SK-N-SH (cell line): ENCODE measurements around the gene MPPED2. TPM values are rescaled to one million over a fixed set of nuclear protein-coding genes. Genes with fewer than 3 reads are reported as not detected.

Experiments
- CTCF ChIA-PET: fragments of 300-600, 350-600 bp; formaldehyde crosslinking; extraction: SDS; loops from one replicate; lab custom pipeline; 2021; lab: Yijun Ruan, JAX
- POLR2A ChIA-PET: fragments of 350-600 bp; sonication (Branson Sonifier 250); formaldehyde crosslinking; extraction: SDS; loops from one replicate; lab custom pipeline; 2020; ENCODE audit warnings: antibody characterized with exemption, inconsistent platforms; lab: Yijun Ruan, JAX
- DNase-seq: peaks from one replicate; pipeline ENCODE4 v3.0.0; 2012
- H2AFZ ChIP-seq: fragments of 200-600 bp; sonication (generic); 2 replicates; pipeline ENCODE4 v1.8.1; 2016; ENCODE audit warnings: antibody characterized with exemption, mild to moderate bottlenecking, low read depth
- H3F3A ChIP-seq: fragments of 200-600 bp; sonication (generic); replicated peaks from 2 replicates; pipeline ENCODE3; 2016; ENCODE audit warnings: antibody characterized with exemption, mild to moderate bottlenecking; ENCODE audit not compliant: insufficient read depth
- H3K27ac ChIP-seq, 2 experiments: fragments of 200-500 bp in 1 of 2; fragments of 200-600 bp in 1 of 2; sonication (Bioruptor generic) in 1 of 2; sonication (generic), shearing (Covaris generic) in 1 of 2; 2 replicates each; pipeline versions ENCODE4 v1.5.1 to v1.6.1; 2014 to 2016; ENCODE audit warnings: low read depth in 2 of 2, inconsistent platforms in 1 of 2, low read length in 1 of 2, mild to moderate bottlenecking in 1 of 2, mixed read lengths in 1 of 2
- H3K27me3 ChIP-seq: fragments of 200-600 bp; sonication (generic), shearing (Covaris generic); 2 replicates; pipeline ENCODE4 v1.6.1; 2016; ENCODE audit warnings: mixed run types; ENCODE audit not compliant: insufficient read depth
- H3K36me3 ChIP-seq, 2 experiments: fragments of 200-500 bp in 1 of 2; fragments of 200-600 bp in 1 of 2; sonication (Bioruptor generic) in 1 of 2; sonication (generic) in 1 of 2; replicated peaks in 1 of 2; 2 replicates each; pipeline versions ENCODE3 to v1.5.1; 2014 to 2016; ENCODE audit warnings: low read length in 1 of 2, mild to moderate bottlenecking in 1 of 2; ENCODE audit not compliant: insufficient read depth in 2 of 2, control insufficient read depth in 1 of 2
- H3K4me1 ChIP-seq, 2 experiments: fragments of 200-500 bp in 1 of 2; fragments of 200-600 bp in 1 of 2; sonication (Bioruptor generic) in 1 of 2; sonication (generic), shearing (Covaris generic) in 1 of 2; 2 replicates each; pipeline versions ENCODE4 v1.5.1 to v1.6.1; 2014 to 2016; ENCODE audit warnings: low read depth in 1 of 2, low read length in 1 of 2, mixed run types in 1 of 2; ENCODE audit not compliant: insufficient read depth in 2 of 2, control insufficient read depth in 1 of 2
- H3K4me2 ChIP-seq: fragments of 200-600 bp; sonication (generic), shearing (Covaris generic); 2 replicates; pipeline ENCODE4 v1.6.1; 2017; ENCODE audit warnings: mixed run types
- H3K4me3 ChIP-seq, 2 experiments: fragments of 200-500 bp in 1 of 2; fragments of 200-600 bp in 1 of 2; sonication (Bioruptor generic) in 1 of 2; sonication (generic), shearing (Covaris generic) in 1 of 2; 2 replicates each; pipeline versions ENCODE4 v1.5.1 to v1.8.1; 2014 to 2016; ENCODE audit warnings: low read depth in 2 of 2, inconsistent platforms in 1 of 2, low read length in 1 of 2, mild to moderate bottlenecking in 1 of 2, mixed read lengths in 1 of 2, moderate library complexity in 1 of 2
- H3K79me2 ChIP-seq: fragments of 200-600 bp; sonication (generic); 2 replicates; pipeline ENCODE4 v1.8.1; 2017; ENCODE audit warnings: mild to moderate bottlenecking; ENCODE audit not compliant: insufficient read depth
- H3K9ac ChIP-seq: fragments of 200-600 bp; sonication (generic); 2 replicates; pipeline ENCODE4 v1.6.1; 2017; ENCODE audit warnings: mixed run types
- H3K9me2 ChIP-seq: fragments of 200-600 bp; sonication (generic); 2 replicates; pipeline ENCODE4 v1.6.1; 2017; ENCODE audit warnings: mixed run types
- H3K9me3 ChIP-seq: fragments of 200-600 bp; sonication (generic); 2 replicates; pipeline ENCODE4 v1.6.1; 2017; ENCODE audit warnings: mixed run types, mild to moderate bottlenecking, moderate library complexity
- H4K20me1 ChIP-seq: fragments of 200-600 bp; sonication (generic); 2 replicates; pipeline ENCODE4 v1.6.1; 2017; ENCODE audit warnings: mild to moderate bottlenecking, mixed run types; ENCODE audit not compliant: insufficient read depth
- CHD2 ChIP-seq: fragments of 150-350 bp; IDR thresholded peaks from 2 replicates; pipeline ENCODE4 v1.6.1; 2018; ENCODE audit warnings: low read length; ENCODE audit not compliant: partially characterized antibody
- EZH2phosphoT487 ChIP-seq: fragments of 200-600 bp; sonication (generic); IDR thresholded peaks from 2 replicates; pipeline ENCODE4 v1.6.1; 2017; ENCODE audit warnings: low read depth, mixed run types, mild to moderate bottlenecking, antibody characterized with exemption, moderate library complexity, borderline replicate concordance
- FOSL2 ChIP-seq: IDR thresholded peaks from 2 replicates; pipeline ENCODE4 v1.4.0; 2012; ENCODE audit warnings: low read depth, mild to moderate bottlenecking, moderate library complexity, borderline replicate concordance
- FOXJ3 ChIP-seq: sonication (generic); formaldehyde crosslinking; IDR thresholded peaks from 2 replicates; pipeline ENCODE4 v1.5.1; 2020; ENCODE audit warnings: mild to moderate bottlenecking, missing genetic modification reagents
- FOXM1 ChIP-seq: IDR thresholded peaks from 2 replicates; pipeline ENCODE4 v1.4.0; 2012; ENCODE audit warnings: low read depth, mild to moderate bottlenecking
- GATA2 ChIP-seq: sonication (generic); formaldehyde crosslinking; IDR thresholded peaks from 2 replicates; pipeline ENCODE4 v1.5.0; 2020; ENCODE audit warnings: mild to moderate bottlenecking, missing genetic modification reagents
- JUND ChIP-seq: IDR thresholded peaks from 2 replicates; pipeline ENCODE4 v1.4.0; 2012
- MAX ChIP-seq: IDR thresholded peaks from 2 replicates; pipeline ENCODE4 v1.4.0; 2012; ENCODE audit warnings: low read depth
- NRF1 ChIP-seq: IDR thresholded peaks from 2 replicates; pipeline ENCODE4 v1.6.1; 2012; ENCODE audit warnings: low read depth, mild to moderate bottlenecking, low read length
- POLR2AphosphoS5 ChIP-seq: IDR thresholded peaks from 2 replicates; pipeline ENCODE4 v1.6.1; 2012; ENCODE audit warnings: low read depth, low read length
- RCOR1 ChIP-seq: fragments of 150-350 bp; IDR thresholded peaks from 2 replicates; pipeline ENCODE4 v1.6.1; 2017; ENCODE audit warnings: antibody characterized with exemption, low read length
- RFX5 ChIP-seq: IDR thresholded peaks from 2 replicates; pipeline ENCODE4 v1.6.1; 2012; ENCODE audit warnings: mild to moderate bottlenecking, improper control_type of control experiment, low read length
- SMC3 ChIP-seq: IDR thresholded peaks from 2 replicates; pipeline ENCODE4 v1.6.1; 2012; ENCODE audit warnings: low read depth, low read length, improper control_type of control experiment
- TCF12 ChIP-seq: IDR thresholded peaks from 2 replicates; pipeline ENCODE4 v1.4.0; 2012
- WGBS: methylation state at CpG from one replicate; pipeline ENCODE4 v1.1.6; 2017; ENCODE audit warnings: low lambda C conversion rate; 5-methylcytosine and 5-hydroxymethylcytosine counted together
- polyA plus RNA-seq, 3 experiments: library from polyadenylated mRNA; depleted of rRNA; stranded (reverse); fragments of >200 nt; gene quantifications; 2 replicates each; pipeline ENCODE4 v1.2.3, GENCODE V29; 2012
- TF ChIP-seq, protein P1 (sequence below): IDR thresholded peaks from 2 replicates; pipeline ENCODE4 v1.6.1; 2012; ENCODE audit warnings: mild to moderate bottlenecking, low read depth, low read length, moderate library complexity

The MPPED2 gene
- polyA plus RNA-seq, 1 of the 3 experiments (the other 2 are of a cell fraction): 0.05 TPM

- Histone ChIP-seq H4K20me1 (no peaks in the 10 kb centered on the region), H3F3A (no peaks in the 10 kb centered on the region), H3K9me2 (no peaks in the 10 kb centered on the region), H3K27me3 (no peaks in the 10 kb centered on the region), H3K4me3 (no peak overlapping the region), H3K4me2 (no peak overlapping the region), H3K27ac (no peak overlapping the region), H3K79me2 (no peaks in the 10 kb centered on the region), H3K9me3 (no peaks in the 10 kb centered on the region), H3K9ac (no peak overlapping the region), H3K36me3 (no peaks in the 10 kb centered on the region), H3K4me1 (no peaks in the 10 kb centered on the region), H2AFZ (no peak overlapping the region)
- TF ChIP-seq MAX: no peak
- no peak for DNase-seq
- ChIA-PET POLR2A (no interaction called here), CTCF (no interaction called here)
- WGBS: 59% methylated on average over 2 of the region's 2 CpGs
Measured at GRCh38 chr11:30381879-30382278, 204.3 kb downstream of the MPPED2 start.

GRCh38 chr11:30380846-30381245, 205.3 kb downstream of the MPPED2 start:
- TF ChIP-seq RCOR1 (no peak), EZH2phosphoT487 (no peak), NRF1 (no peak), RFX5 (no peak)
- TF ChIP-seq, protein P1, sequence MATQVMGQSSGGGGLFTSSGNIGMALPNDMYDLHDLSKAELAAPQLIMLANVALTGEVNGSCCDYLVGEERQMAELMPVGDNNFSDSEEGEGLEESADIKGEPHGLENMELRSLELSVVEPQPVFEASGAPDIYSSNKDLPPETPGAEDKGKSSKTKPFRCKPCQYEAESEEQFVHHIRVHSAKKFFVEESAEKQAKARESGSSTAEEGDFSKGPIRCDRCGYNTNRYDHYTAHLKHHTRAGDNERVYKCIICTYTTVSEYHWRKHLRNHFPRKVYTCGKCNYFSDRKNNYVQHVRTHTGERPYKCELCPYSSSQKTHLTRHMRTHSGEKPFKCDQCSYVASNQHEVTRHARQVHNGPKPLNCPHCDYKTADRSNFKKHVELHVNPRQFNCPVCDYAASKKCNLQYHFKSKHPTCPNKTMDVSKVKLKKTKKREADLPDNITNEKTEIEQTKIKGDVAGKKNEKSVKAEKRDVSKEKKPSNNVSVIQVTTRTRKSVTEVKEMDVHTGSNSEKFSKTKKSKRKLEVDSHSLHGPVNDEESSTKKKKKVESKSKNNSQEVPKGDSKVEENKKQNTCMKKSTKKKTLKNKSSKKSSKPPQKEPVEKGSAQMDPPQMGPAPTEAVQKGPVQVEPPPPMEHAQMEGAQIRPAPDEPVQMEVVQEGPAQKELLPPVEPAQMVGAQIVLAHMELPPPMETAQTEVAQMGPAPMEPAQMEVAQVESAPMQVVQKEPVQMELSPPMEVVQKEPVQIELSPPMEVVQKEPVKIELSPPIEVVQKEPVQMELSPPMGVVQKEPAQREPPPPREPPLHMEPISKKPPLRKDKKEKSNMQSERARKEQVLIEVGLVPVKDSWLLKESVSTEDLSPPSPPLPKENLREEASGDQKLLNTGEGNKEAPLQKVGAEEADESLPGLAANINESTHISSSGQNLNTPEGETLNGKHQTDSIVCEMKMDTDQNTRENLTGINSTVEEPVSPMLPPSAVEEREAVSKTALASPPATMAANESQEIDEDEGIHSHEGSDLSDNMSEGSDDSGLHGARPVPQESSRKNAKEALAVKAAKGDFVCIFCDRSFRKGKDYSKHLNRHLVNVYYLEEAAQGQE: no peak
- no peaks in the 10 kb centered on the region for H3K79me2 ChIP-seq
- H3F3A ChIP-seq: no peaks in the 10 kb centered on the region
- H3K9ac ChIP-seq: no peak overlapping the region
- no peak overlapping the region for H3K27ac ChIP-seq
- H3K36me3 ChIP-seq: no peaks in the 10 kb centered on the region
- no peak overlapping the region for H2AFZ ChIP-seq
- CTCF ChIA-PET: interaction anchor here (1.0 kb wide), 1 partner anchor 9 kb away, joined by 3 read pairs; no protein-coding TSS in a partner anchor
- no peaks in the 10 kb centered on the region for H3K27me3 ChIP-seq
- H3K9me3 ChIP-seq: no peaks in the 10 kb centered on the region
- no peaks in the 10 kb centered on the region for H4K20me1 ChIP-seq
- H3K4me2 ChIP-seq: no peak overlapping the region
- no peak for DNase-seq
- H3K4me3 ChIP-seq: no peak overlapping the region
- H3K4me1 ChIP-seq: no peaks in the 10 kb centered on the region
- H3K9me2 ChIP-seq: no peaks in the 10 kb centered on the region
- POLR2A ChIA-PET: no interaction called here

- no peak overlapping the region for H3K27ac ChIP-seq
- TF ChIP-seq FOSL2 (no peak), GATA2 (CRISPR knock-in tag) (no peak), POLR2AphosphoS5 (no peak), EZH2phosphoT487 (no peak), SMC3 (no peak), MAX (no peak), TCF12 (no peak), FOXJ3 (CRISPR knock-in tag) (no peak), FOXM1 (no peak), CHD2 (no peak), JUND (no peak)
- TF ChIP-seq, protein P1: no peak
Measured at GRCh38 chr11:30377347-30377746, 208.8 kb downstream of the MPPED2 start.

More at GRCh38 chr11:30377347-30377746, 208.8 kb downstream of the MPPED2 start:
- H3K9me3 ChIP-seq: no peaks in the 10 kb centered on the region
- ChIA-PET POLR2A (no interaction called here), CTCF (interaction anchor here (0.6 to 1.2 kb wide), 3 partner anchors 10 to 112 kb away, joined by 3 read pairs; no protein-coding TSS in a partner anchor)
- 12% methylated on average over 2 of the region's 2 CpGs for WGBS
- H3K4me1 ChIP-seq: no peaks in the 10 kb centered on the region
- no peaks in the 10 kb centered on the region for H4K20me1 ChIP-seq
- H2AFZ ChIP-seq: no peak overlapping the region
- H3K4me2 ChIP-seq: no peak overlapping the region
- DNase-seq: no peak
- no peak overlapping the region for H3K9ac ChIP-seq
- H3K36me3 ChIP-seq: no peaks in the 10 kb centered on the region
- no peaks in the 10 kb centered on the region for H3K79me2 ChIP-seq
- no peaks in the 10 kb centered on the region for H3K9me2 ChIP-seq
- no peak overlapping the region for H3K4me3 ChIP-seq
- H3K27me3 ChIP-seq: no peaks in the 10 kb centered on the region
- no peaks in the 10 kb centered on the region for H3F3A ChIP-seq
